Osteocyte (in vitro differentiated cells): ENCODE measurements around the gene TTLL11. TPM values are rescaled to one million over a fixed set of nuclear protein-coding genes. Genes with fewer than 3 reads are reported as not detected.
"Not testable (repeated sequence)": the region's sequence is repeated elsewhere in the genome, so short reads cannot be mapped to it uniquely, and the experiment has no call there.

Experiments used
- DNase-seq: peaks from one replicate; pipeline ENCODE4 v3.0.0; 2021; ENCODE audit warnings: mixed read lengths; ENCODE audit not compliant: unreplicated experiment; ENCODE audit errors: extremely low spot score
- H3K27ac Mint-ChIP-seq: one replicate; pipeline ENCODE4 v1.8.0; 2021; ENCODE audit warnings: mild to moderate bottlenecking, mixed read lengths; ENCODE audit not compliant: unreplicated experiment
- H3K27me3 Mint-ChIP-seq: one replicate; pipeline ENCODE4 v1.8.0; 2021; ENCODE audit warnings: mixed read lengths; ENCODE audit not compliant: unreplicated experiment
- H3K36me3 Mint-ChIP-seq: one replicate; pipeline ENCODE4 v1.8.0; 2021; ENCODE audit warnings: mixed read lengths; ENCODE audit not compliant: unreplicated experiment
- H3K4me1 Mint-ChIP-seq: one replicate; pipeline ENCODE4 v1.8.0; 2021; ENCODE audit warnings: mixed read lengths; ENCODE audit not compliant: unreplicated experiment
- H3K4me3 Mint-ChIP-seq: one replicate; pipeline ENCODE4 v1.8.0; 2021; ENCODE audit warnings: mild to moderate bottlenecking, moderate library complexity, mixed read lengths; ENCODE audit not compliant: unreplicated experiment
- H3K9me3 Mint-ChIP-seq: one replicate; pipeline ENCODE4 v1.8.0; 2021; ENCODE audit warnings: mixed read lengths; ENCODE audit not compliant: unreplicated experiment
- total RNA-seq: library from RNA; stranded (reverse); gene quantifications from 2 replicates; pipeline ENCODE4 v1.2.1, GENCODE V29; 2021
- TF ChIP-seq, protein P1 (sequence below): fragments of 200-600 bp; sonication (generic); IDR thresholded peaks from 2 replicates; pipeline ENCODE4 v1.5.0; 2021; ENCODE audit warnings: antibody characterized with exemption, mild to moderate bottlenecking, moderate library complexity

The TTLL11 gene
- total RNA-seq, 1 donor from 2014 or later, result 6.0 TPM

DNA sequence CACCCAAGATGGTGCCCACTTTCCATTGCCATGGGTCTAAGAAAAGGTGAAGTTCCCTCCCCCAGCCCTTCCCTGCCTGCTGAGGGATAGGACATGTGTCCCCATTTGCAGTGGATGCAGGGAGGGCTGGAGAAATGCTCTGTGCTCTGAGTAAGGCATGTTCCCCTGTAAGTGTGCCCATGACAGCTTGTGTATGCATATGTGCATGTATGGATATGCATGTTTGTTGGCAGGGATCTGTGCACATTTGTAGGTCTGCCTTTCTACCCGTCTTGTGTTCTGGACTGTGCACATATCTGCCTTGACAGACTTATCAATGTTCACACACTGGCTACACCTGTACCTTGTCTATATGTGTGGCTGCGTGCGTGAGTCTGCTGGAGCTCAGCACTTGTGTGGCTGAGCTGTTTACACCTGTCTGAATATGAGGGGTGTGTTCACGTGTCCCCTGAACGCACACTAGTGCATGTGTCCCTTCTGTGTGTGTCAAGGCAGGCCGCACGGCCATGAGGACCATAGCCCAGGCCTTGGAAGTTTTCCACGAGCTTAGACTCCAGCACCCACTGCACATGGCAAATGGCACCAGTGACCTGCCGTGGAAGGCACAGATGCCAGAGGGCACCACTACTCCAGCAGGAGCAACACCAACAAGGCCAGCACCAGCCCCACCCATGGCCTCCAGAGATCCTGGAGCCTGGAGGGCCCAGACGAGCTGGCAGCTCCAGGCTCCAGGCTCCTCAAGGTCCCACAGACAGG lies 27.4 kb upstream of the TTLL11 start:
- no peak for DNase-seq
- Mint-ChIP-seq H3K27ac (no peak overlapping the region), H3K27me3 (peaks cover 20% of the 10 kb centered on the region), H3K36me3 (no peaks in the 10 kb centered on the region), H3K4me3 (no peak overlapping the region), H3K9me3 (no peaks in the 10 kb centered on the region), H3K4me1 (peaks cover 3% of the 10 kb centered on the region)
- TF ChIP-seq, protein P1, sequence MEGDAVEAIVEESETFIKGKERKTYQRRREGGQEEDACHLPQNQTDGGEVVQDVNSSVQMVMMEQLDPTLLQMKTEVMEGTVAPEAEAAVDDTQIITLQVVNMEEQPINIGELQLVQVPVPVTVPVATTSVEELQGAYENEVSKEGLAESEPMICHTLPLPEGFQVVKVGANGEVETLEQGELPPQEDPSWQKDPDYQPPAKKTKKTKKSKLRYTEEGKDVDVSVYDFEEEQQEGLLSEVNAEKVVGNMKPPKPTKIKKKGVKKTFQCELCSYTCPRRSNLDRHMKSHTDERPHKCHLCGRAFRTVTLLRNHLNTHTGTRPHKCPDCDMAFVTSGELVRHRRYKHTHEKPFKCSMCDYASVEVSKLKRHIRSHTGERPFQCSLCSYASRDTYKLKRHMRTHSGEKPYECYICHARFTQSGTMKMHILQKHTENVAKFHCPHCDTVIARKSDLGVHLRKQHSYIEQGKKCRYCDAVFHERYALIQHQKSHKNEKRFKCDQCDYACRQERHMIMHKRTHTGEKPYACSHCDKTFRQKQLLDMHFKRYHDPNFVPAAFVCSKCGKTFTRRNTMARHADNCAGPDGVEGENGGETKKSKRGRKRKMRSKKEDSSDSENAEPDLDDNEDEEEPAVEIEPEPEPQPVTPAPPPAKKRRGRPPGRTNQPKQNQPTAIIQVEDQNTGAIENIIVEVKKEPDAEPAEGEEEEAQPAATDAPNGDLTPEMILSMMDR, result no peak

DNA sequence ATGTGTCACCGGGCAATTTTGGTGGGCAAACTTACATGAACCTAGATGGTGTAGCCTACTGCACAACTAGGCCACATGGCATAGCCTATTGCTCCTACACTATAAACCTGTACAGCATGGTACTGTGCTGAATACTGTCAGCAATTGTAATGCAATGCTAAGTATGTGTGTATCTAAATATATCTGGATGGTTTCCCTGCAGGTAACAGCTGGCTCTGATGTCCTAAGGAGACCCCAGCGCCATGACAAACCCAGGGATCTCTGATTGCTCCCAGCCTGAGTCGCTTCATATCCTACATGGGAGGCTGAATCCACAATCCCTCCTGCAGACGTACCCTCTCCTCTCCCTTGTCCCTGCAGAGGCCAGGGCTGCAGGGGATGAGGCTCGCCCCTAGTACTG lies 26.6 kb upstream of the TTLL11 start:
- H3K27ac Mint-ChIP-seq, result no peak overlapping the region
- no peaks in the 10 kb centered on the region for H3K4me1 Mint-ChIP-seq
- H3K4me3 Mint-ChIP-seq, result no peak overlapping the region
- H3K9me3 Mint-ChIP-seq, result no peaks in the 10 kb centered on the region
- no peak for DNase-seq
- no peaks in the 10 kb centered on the region for H3K36me3 Mint-ChIP-seq
- H3K27me3 Mint-ChIP-seq, result peaks cover 27% of the 10 kb centered on the region
- TF ChIP-seq, protein P1, result no peak

DNA sequence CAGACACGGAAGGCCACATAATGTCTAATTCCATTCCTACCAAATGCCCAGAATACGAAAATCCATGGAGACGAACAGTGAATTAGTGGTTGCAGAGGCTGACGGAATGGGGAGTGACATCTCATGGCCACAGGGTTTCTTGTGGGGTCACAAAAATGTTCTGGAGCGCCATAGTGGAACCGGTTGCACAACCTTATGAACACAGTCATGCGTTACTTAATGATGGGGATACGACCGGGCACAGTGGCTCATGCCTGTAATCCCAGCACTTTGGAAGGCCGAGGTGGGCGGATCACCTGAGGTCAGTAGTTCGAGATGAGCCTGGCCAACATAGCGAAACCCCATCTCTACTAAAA lies 26.0 kb upstream of the TTLL11 start:
- DNase-seq, result no peak
- H3K27ac Mint-ChIP-seq, result no peak overlapping the region
- TF ChIP-seq, protein P1, result no peak

DNA sequence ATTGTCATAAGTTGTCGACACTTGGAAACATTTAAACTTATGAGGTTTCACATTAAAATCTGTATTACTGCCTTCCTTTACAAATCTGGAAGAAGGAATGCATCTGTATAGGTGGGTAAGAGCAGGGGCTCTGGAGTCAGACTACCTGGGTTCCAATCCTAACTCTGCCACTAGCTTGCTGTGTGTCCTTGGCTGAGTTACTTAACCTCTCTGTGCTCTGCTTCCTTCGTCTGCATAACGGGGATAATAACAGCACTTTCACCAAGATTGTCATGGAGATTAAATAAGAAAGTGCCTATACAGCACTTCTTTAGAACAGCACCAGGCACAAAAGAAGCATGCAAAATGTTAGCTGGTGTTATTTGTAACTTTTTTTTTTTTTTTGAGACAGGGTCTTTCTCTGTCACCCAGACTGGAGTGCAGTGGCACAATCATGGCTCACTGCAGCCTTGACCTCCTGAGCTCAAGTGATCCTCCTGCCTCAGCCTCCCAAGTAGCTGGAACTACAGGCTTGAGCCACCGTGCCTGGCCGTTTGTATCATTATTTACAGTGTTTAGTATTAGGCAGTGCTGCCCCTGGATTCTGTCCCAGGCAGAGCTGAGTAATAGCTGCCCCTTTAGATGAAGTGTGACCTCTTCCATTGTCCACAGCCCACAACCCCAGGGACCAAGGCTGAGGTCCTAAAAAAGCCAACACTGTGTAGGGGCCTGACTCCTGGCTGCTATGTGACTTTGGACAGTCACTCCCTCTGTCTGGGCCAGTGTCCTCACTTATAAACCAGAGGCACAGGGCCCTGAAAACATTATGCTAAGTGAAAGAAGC lies 25.4 kb upstream of the TTLL11 start:
- H3K9me3 Mint-ChIP-seq, result no peaks in the 10 kb centered on the region
- no peaks in the 10 kb centered on the region for H3K36me3 Mint-ChIP-seq
- no peak overlapping the region for H3K27ac Mint-ChIP-seq
- H3K4me1 Mint-ChIP-seq, result no peaks in the 10 kb centered on the region
- H3K4me3 Mint-ChIP-seq, result no peak overlapping the region
- no peak for DNase-seq
- TF ChIP-seq, protein P1, result no peak
- peaks cover 29% of the 10 kb centered on the region for H3K27me3 Mint-ChIP-seq

More for the DNA sequence above, 26.0 kb upstream of the TTLL11 start:
- no peaks in the 10 kb centered on the region for H3K4me1 Mint-ChIP-seq
- H3K36me3 Mint-ChIP-seq, result no peaks in the 10 kb centered on the region
- H3K4me3 Mint-ChIP-seq, result no peak overlapping the region
- H3K9me3 Mint-ChIP-seq, result no peaks in the 10 kb centered on the region
- peaks cover 28% of the 10 kb centered on the region for H3K27me3 Mint-ChIP-seq

DNA sequence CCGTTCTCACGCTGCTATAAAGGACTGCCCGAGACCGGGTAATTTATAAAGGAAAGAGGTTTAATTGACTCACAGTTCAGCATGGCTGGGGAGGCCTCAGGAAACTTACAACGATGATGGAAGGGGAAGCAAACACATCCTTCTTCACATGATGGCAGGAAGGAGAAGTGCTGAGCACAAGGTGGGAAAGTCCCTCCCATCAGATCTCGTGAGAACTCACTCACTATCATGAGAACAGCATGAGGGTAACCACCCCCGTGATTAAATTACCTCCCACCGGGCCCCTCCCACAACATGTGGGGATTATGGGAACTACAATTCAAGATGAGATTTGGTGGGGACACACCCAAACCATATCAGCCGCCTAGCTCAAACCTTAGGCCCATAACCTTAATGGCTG lies 24.1 kb upstream of the TTLL11 start:
- H3K36me3 Mint-ChIP-seq, H3K27ac Mint-ChIP-seq, H3K9me3 Mint-ChIP-seq, H3K4me1 Mint-ChIP-seq, H3K4me3 Mint-ChIP-seq, DNase-seq: not testable (repeated sequence)
- H3K27me3 Mint-ChIP-seq, result peaks cover 34% of the 10 kb centered on the region
